ENCODE data around the gene RASGEF1C. TPM values are rescaled to one million over a fixed set of nuclear protein-coding genes. Genes with fewer than 3 reads are reported as not detected.

The RASGEF1C gene
- total RNA-seq, 4 donors from 2014 or later: 1.7 TPM; not detected in 3

GRCh38 chr5:180112181-180112861 is 96.7 kb downstream of the RASGEF1C start:
- peak in 1 of 3 donors; percentile 37 for DNase-seq
- Histone ChIP-seq H3K27ac (no peak overlapping the region), H3K4me1 (no peaks in the 10 kb centered on the region), H3K9me3 (peaks cover 0 to 5% (median 2%) of the 10 kb centered on the region in 4 donors), H3K4me3 (no peak overlapping the region), H3K27me3 (no peaks in the 10 kb centered on the region), H3K36me3 (no peaks in the 10 kb centered on the region)
- TF ChIP-seq CTCF (IDR thresholded peaks at IDR 0.05) (no peak), POLR2A (IDR thresholded peaks at IDR 0.05) (no peak)

GRCh38 chr5:180111273-180112002 is 97.6 kb downstream of the RASGEF1C start:
- Histone ChIP-seq H3K27me3 (no peaks in the 10 kb centered on the region), H3K4me1 (no peaks in the 10 kb centered on the region), H3K4me3 (no peak overlapping the region), H3K36me3 (no peaks in the 10 kb centered on the region), H3K27ac (no peak overlapping the region), H3K9me3 (peaks cover 0 to 7% (median 3%) of the 10 kb centered on the region in 4 donors)
- DNase-seq: peak in 1 of 3 donors; percentile 18
- TF ChIP-seq CTCF (IDR thresholded peaks at IDR 0.05) (no peak), POLR2A (IDR thresholded peaks at IDR 0.05) (no peak)

- DNase-seq: peak in 1 of 3 donors; percentile 33
- TF ChIP-seq POLR2A (IDR thresholded peaks at IDR 0.05) (no peak), CTCF (IDR thresholded peaks at IDR 0.05) (no peak)
- H3K9me3 ChIP-seq: peaks cover 0 to 7% (median 3%) of the 10 kb centered on the region in 4 donors
- H3K4me1 ChIP-seq: no peaks in the 10 kb centered on the region
- no peaks in the 10 kb centered on the region for H3K27me3 ChIP-seq
- no peaks in the 10 kb centered on the region for H3K36me3 ChIP-seq
- no peak overlapping the region for H3K27ac ChIP-seq
- H3K4me3 ChIP-seq: no peak overlapping the region
These were observed 99.1 kb downstream of the RASGEF1C start for GRCh38 chr5:180109920-180110319.

- H3K9me3 ChIP-seq: peaks cover 0 to 7% (median 3%) of the 10 kb centered on the region in 4 donors
- H3K27ac ChIP-seq: no peak overlapping the region
- no peaks in the 10 kb centered on the region for H3K27me3 ChIP-seq
- TF ChIP-seq CTCF (IDR thresholded peaks at IDR 0.05) (no peak), POLR2A (IDR thresholded peaks at IDR 0.05) (no peak)
- DNase-seq: no peak
- no peaks in the 10 kb centered on the region for H3K4me1 ChIP-seq
- H3K4me3 ChIP-seq: no peak overlapping the region
- H3K36me3 ChIP-seq: no peaks in the 10 kb centered on the region
These were observed 102.0 kb downstream of the RASGEF1C start for GRCh38 chr5:180107005-180107404.

GRCh38 chr5:180105827-180106312 is 103.1 kb downstream of the RASGEF1C start:
- Histone ChIP-seq H3K9me3 (peaks cover 0 to 7% (median 3%) of the 10 kb centered on the region in 4 donors), H3K36me3 (no peaks in the 10 kb centered on the region), H3K27me3 (no peaks in the 10 kb centered on the region), H3K4me1 (no peaks in the 10 kb centered on the region), H3K4me3 (no peak overlapping the region), H3K27ac (no peak overlapping the region)
- DNase-seq: peak in 1 of 3 donors; percentile 4
- no peak for TF ChIP-seq CTCF (IDR thresholded peaks at IDR 0.05)
- no peak for TF ChIP-seq POLR2A (IDR thresholded peaks at IDR 0.05)

Measured in Peyer's patch (tissue), 4 donors.